Right kidney (tissue), 1 donor: ENCODE measurements around the gene CD4.
"Not testable (repeated sequence)": the region's sequence is repeated elsewhere in the genome, so short reads cannot be mapped to it uniquely, and the experiment has no call there.

ENCODE experiments used
- DNase-seq: peaks from one replicate; pipeline ENCODE4 v3.0.0-alpha.2; 2016

Gene CD4

GRCh38 chr12:6849427-6849826 lies 60.1 kb downstream of the CD4 start:
- no peak for DNase-seq

DNA sequence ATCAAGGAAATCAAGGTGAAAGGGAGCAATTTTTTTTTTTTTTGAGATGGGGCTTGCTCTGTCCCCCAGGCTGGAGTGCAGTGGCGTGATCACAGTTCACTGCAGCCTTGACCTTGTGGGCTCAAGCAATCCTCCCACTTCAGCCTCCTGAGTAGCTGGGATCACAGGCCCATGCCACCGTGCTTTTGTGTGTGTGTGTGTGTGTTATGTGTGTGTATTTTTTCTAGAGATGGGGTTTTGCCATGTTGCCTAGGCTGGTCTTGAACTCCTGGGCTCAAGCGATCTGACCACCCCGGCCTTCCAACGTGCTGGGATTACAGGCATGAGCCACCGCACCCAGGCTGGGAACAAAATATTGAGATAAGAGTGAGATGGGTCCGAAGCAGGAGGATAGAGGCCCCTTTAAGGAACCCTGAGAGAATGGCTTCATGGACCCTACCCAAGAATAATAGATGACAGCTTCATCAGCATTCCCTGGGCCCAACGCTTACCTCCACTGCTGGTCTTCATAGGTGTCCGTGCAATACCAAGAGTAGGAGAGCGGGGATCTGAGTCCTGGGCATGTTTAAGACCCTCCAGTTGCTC lies 60.7 kb downstream of the CD4 start:
- DNase-seq: no peak

- DNase-seq: no peak
These were observed 61.4 kb downstream of the CD4 start for GRCh38 chr12:6850796-6851152.

DNA sequence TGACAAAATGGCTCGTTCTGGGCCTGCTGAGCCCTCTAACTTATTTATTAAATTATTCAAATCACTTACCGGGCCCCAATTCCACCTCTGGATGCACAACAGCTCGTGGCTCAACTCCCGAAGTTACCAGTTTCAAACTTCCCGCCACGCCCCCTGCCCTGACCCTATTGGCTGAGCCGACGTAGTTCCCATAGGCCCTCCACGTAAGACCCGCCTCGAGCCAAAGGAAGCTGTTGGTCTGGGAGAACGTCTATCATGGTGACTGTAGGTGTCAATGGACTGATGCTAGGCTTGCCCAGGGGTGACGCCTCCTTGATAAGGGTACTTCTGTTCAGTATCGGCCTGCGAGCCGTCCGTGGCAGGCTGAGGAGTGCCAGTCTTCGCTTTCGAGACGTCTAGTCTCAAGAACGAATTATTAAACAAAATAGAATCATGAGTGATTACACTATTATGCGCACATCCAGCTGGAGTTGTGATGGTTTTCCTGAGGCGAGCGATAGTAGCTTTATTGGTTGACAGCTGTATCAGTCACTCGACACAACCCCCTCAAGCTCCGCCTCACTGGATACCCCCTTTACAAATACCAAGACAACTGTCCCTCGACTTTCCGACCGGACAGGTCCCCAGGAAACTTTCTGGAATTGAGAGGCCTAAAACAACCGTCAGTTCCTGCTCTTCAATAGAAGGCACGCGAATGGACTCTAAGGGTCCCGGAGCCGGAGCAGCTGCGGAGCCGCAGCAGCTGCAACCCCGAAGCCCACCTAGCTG lies 62.0 kb downstream of the CD4 start, which contains the start of gene CDCA3:
Gene CDCA3, minus strand, starts transcription at position 134 of the 768 bp plus-strand sequence. CDS start 334 bp downstream, outside the sequence.
- peak; percentile 92 for DNase-seq

- peak; percentile 100 for DNase-seq
These were observed 62.8 kb downstream of the CD4 start, which contains the start of gene USP5 for GRCh38 chr12:6851921-6852650. TSS of gene USP5 (plus strand) at chr12:6852150. CDS start at chr12:6852180, 30 bp downstream.

- DNase-seq: no peak
These were observed 63.5 kb downstream of the CD4 start for GRCh38 chr12:6852651-6853354.

DNA sequence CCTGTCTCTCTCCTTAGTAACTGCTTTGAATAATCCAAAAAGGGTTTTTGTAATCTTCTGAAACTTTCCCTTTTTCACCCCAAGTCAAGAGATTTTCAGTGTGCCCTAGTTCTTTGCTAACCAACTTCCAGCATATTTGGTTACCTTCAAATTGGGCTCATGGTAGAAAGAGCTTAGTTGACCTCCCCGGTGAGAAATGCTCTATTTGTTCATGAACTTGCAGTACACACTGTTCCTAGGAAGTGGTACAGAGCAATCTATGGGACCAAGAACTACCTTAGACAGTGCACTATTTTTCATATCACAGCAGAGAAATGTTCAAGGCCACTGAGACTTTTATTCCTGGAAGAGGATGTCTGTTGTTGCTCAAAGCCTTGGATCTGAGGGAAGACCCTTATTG lies 64.3 kb downstream of the CD4 start:
- no peak for DNase-seq

DNA sequence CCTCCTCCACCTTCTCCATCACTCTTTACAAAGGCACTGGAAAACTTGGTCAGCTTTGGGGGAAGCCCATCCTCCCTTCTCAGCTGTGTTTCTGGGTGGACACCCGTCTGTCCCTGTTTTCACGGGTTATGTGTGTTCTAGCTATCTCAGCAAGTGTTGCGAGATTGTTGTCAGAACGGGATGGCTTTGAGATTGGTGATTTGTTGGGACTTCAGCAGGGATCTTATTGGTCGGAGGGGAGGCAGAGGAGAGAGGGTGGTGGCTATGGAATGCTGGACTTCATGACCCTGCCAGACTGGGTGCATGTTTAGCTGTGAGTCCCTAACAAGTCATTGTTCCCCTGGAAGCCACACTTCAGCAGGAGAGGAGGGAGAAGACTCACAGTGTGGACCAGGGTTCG lies 64.7 kb downstream of the CD4 start:
- DNase-seq: no peak

DNA sequence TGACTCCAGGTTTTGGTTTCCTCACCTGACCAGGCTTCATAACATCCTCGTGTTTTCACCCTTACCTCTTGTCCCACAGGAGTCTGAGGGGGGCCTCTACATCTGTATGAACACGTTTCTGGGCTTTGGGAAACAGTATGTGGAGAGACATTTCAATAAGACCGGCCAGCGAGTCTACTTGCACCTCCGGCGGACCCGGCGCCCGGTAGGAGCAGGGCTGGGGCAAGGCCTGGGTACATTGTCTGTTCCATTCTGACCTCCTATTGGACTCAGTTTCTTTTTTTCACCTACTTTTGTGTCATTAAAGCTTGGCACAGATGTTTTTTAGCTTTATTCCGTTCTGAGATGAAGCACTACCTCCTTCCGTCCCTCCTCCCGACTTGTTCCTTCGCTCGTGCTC lies 66.0 kb downstream of the CD4 start:
- no peak for DNase-seq

GRCh38 chr12:6858799-6859198 lies 69.5 kb downstream of the CD4 start:
- DNase-seq: no peak

GRCh38 chr12:6860116-6860515 lies 70.8 kb downstream of the CD4 start:
- DNase-seq: no peak

DNA sequence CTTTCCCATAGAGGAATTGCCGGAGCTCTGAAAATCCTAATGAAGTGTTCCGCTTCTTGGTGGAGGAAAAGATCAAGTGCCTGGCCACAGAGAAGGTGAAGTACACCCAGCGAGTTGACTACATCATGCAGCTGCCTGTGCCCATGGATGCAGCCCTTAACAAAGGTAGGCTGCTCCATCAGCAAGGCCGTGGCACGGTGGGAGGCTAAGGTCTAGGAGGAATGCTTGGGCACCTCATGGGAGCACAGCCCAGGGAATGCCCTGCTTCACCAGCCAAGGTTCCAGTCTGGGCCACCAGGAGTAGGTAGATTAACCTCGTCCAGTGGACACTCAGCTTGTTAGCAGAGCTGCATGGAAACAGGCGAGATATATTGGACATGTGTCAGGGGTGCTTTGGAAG lies 71.6 kb downstream of the CD4 start:
- DNase-seq: no peak

GRCh38 chr12:6861391-6861790 lies 72.1 kb downstream of the CD4 start:
- no peak for DNase-seq

DNA sequence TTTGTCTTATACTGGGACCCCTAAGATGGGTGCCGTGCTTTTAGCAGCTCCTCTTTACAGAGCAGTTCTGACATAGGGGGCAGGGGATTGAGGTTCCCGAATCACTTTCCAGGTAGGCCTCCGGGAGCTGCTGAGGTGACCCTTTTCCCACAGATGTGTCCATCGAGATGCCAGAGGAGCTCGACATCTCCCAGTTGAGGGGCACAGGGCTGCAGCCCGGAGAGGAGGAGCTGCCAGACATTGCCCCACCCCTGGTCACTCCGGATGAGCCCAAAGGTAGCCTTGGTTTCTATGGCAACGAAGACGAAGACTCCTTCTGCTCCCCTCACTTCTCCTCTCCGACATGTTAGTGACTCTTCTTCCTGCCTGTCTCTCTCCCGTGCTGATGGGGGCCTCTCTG lies 73.7 kb downstream of the CD4 start:
- DNase-seq: no peak

DNA sequence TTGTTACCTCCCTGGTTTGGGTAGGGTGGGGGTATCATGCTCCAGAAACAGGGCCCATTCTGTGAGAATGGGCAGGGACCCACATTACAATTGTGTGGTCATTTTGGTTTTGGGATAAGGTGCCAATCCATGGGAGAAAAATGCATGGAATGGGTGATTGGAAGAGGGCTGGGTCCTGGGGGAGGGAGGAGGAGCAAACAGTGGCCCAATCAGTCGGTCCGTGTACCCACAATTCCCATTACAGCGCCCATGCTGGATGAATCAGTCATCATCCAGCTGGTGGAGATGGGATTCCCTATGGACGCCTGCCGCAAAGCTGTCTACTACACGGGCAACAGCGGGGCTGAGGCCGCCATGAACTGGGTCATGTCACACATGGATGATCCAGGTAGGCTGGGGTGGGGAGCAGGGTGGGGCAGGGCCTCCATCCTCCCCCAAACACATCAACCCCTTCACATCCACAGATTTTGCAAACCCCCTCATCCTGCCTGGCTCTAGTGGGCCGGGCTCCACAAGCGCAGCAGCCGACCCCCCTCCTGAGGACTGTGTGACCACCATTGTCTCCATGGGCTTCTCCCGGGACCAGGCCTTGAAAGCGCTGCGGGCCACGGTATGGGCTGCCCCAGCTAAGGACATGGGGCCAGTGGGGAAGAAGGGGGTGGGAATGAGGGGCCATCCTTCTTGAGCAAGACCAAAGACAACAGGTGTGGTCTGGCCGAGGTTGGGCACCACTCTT lies 74.4 kb downstream of the CD4 start:
- no peak for DNase-seq

DNA sequence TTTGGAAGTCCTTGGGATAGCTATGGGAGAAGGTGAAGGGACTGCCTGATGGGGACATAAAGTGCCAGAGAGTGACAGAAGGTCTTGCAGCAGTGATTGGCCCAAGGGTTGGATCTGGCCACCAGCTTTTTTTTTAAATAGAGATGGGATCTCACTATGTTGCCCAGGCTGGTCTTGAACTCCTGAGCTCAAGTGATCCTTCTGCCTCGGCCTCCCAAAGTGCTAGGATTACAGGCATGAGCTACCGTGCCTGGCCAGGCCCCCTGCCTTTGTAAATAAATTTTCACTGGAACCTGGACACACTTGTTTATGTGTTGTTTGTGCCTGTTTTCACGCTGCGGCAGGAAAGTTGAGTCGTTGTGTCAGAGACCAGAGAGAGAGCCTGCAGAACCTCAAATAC lies 76.0 kb downstream of the CD4 start:
- not testable (repeated sequence) for DNase-seq

GRCh38 chr12:6866163-6866919 lies 77.0 kb downstream of the CD4 start:
- DNase-seq: no peak

GRCh38 chr12:6866920-6867412 lies 77.6 kb downstream of the CD4 start:
- no peak for DNase-seq

- peak; percentile 81 for DNase-seq
These were observed 78.3 kb downstream of the CD4 start, which contains the start of gene TPI1 for GRCh38 chr12:6867413-6868210. TSS of gene TPI1 (plus strand) at chr12:6867531. CDS start at chr12:6867567, 36 bp downstream.
